HG03520 (cell line): ENCODE measurements around the gene DIP2C.
"Not testable (repeated sequence)": the region's sequence is repeated elsewhere in the genome, so short reads cannot be mapped to it uniquely, and the experiment has no call there.

Experiments used
- ATAC-seq: cut with Tn5 transposase; IDR thresholded peaks from one replicate; pipeline ENCODE4 v1.9.1; 2021; ENCODE audit warnings: mild to moderate bottlenecking, moderate library complexity; ENCODE audit not compliant: unreplicated experiment

DIP2C gene

GRCh38 chr10:689452-690371 is at the start of gene DIP2C:
Gene DIP2C, minus strand, starts transcription at chr10:689668. Its CDS starts 90 bp downstream, at chr10:689578.
- no peak for ATAC-seq

GRCh38 chr10:734481-734880 is 45.0 kb upstream of the DIP2C start:
- no peak for ATAC-seq

- ATAC-seq = no peak
Observed at GRCh38 chr10:733086-733485, 43.6 kb upstream of the DIP2C start.

- ATAC-seq = no peak
Observed at GRCh38 chr10:729213-729612, 39.7 kb upstream of the DIP2C start.

GRCh38 chr10:728603-729002 is 39.1 kb upstream of the DIP2C start:
- no peak for ATAC-seq

- no peak for ATAC-seq
Observed at GRCh38 chr10:727162-727790, 37.8 kb upstream of the DIP2C start.

- no peak for ATAC-seq
Observed at GRCh38 chr10:725786-726185, 36.3 kb upstream of the DIP2C start.

GRCh38 chr10:725302-725701 is 35.8 kb upstream of the DIP2C start:
- no peak for ATAC-seq

- ATAC-seq = no peak
Observed at GRCh38 chr10:723973-724372, 34.5 kb upstream of the DIP2C start.

- ATAC-seq = no peak
Observed at GRCh38 chr10:722281-723060, 33.0 kb upstream of the DIP2C start.

- no peak for ATAC-seq
Observed at GRCh38 chr10:718143-718700, 28.8 kb upstream of the DIP2C start.

- ATAC-seq = no peak
Observed at GRCh38 chr10:717458-717857, 28.0 kb upstream of the DIP2C start.

- ATAC-seq = no peak
Observed at GRCh38 chr10:716821-717220, 27.4 kb upstream of the DIP2C start.

- ATAC-seq = no peak
Observed at GRCh38 chr10:714214-714613, 24.7 kb upstream of the DIP2C start.

- no peak for ATAC-seq
Observed at GRCh38 chr10:712575-712974, 23.1 kb upstream of the DIP2C start.

GRCh38 chr10:712089-712488 is 22.6 kb upstream of the DIP2C start:
- ATAC-seq = no peak

- no peak for ATAC-seq
Observed at GRCh38 chr10:707861-708260, 18.4 kb upstream of the DIP2C start.

GRCh38 chr10:707456-707855 is 18.0 kb upstream of the DIP2C start:
- no peak for ATAC-seq

GRCh38 chr10:703118-703517 is 13.7 kb upstream of the DIP2C start:
- ATAC-seq = no peak

GRCh38 chr10:700183-700582 is 10.7 kb upstream of the DIP2C start:
- not testable (repeated sequence) for ATAC-seq
